ENCODE measurements around the gene ERC1. TPM values are rescaled to one million over a fixed set of nuclear protein-coding genes. Genes with fewer than 3 reads are reported as not detected.
A peak's percentile ranks its signal among the peaks of the same experiment; 100 is the strongest.

The ERC1 gene
- polyA plus RNA-seq, 2 of the 4 experiments (the other 2 are of a cell fraction), result 14.2 to 20.9 TPM

GRCh38 chr12:1533205-1533601, 542.2 kb downstream of the ERC1 start (continued):
- TF ChIP-seq ELK1 (IDR thresholded peaks at IDR 0.05; ENCODE audit: low read depth, low read length) (no peak), JUN (IDR thresholded peaks at IDR 0.05) (no peak), FOSB (CRISPR knock-in tag; IDR thresholded peaks at IDR 0.05) (no peak), EHF (CRISPR knock-in tag; IDR thresholded peaks at IDR 0.05) (no peak), ZFP36 (IDR thresholded peaks at IDR 0.05; ENCODE audit: borderline replicate concordance, partially characterized antibody) (no peak), PBX3 (IDR thresholded peaks at IDR 0.05) (no peak)

GRCh38 chr12:1533602-1534304, 542.7 kb downstream of the ERC1 start:
- no peak overlapping the region for H3K4me3 ChIP-seq
- ChIA-PET POLR2A (interaction anchor here (0.6 kb wide), 1 partner anchor 32 kb away, joined by 7 read pairs; no protein-coding TSS in a partner anchor), CTCF (interaction anchor here (1.4 to 3.8 kb wide), 2 partner anchors 8 to 11 kb away, joined by 5 to 18 read pairs; no protein-coding TSS in a partner anchor)
- ATAC-seq, result 0 out of 6 replicates have a peak, but pooled peaks of 1 of the 2 experiments have one; percentile 9
- no peak for FAIRE-seq
- 63% methylated on average over 16 of the region's 16 CpGs for WGBS (ENCODE audit: missing lambda C conversion rate)
- no peak overlapping the region for H3K4me2 ChIP-seq
- H3K4me1 ChIP-seq, result 0 out of 3 replicates have a peak, but pooled peaks cover 6% of the 10 kb centered on the region
- H3K9me3 ChIP-seq, result no peaks in the 10 kb centered on the region
- TF ChIP-seq KDM1A (IDR thresholded peaks at IDR 0.05; ENCODE audit: low read depth) (no peak), GATA3 (IDR thresholded peaks at IDR 0.05; ENCODE audit: borderline replicate concordance) (no peak), RNF2 (IDR thresholded peaks at IDR 0.05; ENCODE audit: borderline replicate concordance, low read depth) (no peak), RCOR1 (IDR thresholded peaks at IDR 0.05; ENCODE audit: low read depth, low read length) (no peak), REST (IDR thresholded peaks at IDR 0.05) (no peak), USF2 (IDR thresholded peaks at IDR 0.05) (no peak), BHLHE40 (IDR thresholded peaks at IDR 0.05; ENCODE audit: low read depth, low read length) (no peak), ZFP36 (IDR thresholded peaks at IDR 0.05; ENCODE audit: borderline replicate concordance, partially characterized antibody) (no peak), RAD21 (conservative IDR thresholded peaks at IDR 0.05 in 1 of 2, IDR thresholded peaks at IDR 0.05 in 1 of 2) (no peak), PBX3 (IDR thresholded peaks at IDR 0.05) (no peak), FOXS1 (CRISPR knock-in tag; IDR thresholded peaks at IDR 0.05) (no peak)
- DNase-seq (ENCODE audit: low read depth in 1 of 2, low spot score in 1 of 2), result no peak
- H3K27ac ChIP-seq, result no peak overlapping the region
